Bronchial epithelial cell (primary cell): ENCODE data around the gene LRRIQ4. TPM values are rescaled to one million over a fixed set of nuclear protein-coding genes. Genes with fewer than 3 reads are reported as not detected.

Experiments used
- DNase-seq: peaks from one replicate; pipeline ENCODE4 v3.0.0-alpha.2; 2010; ENCODE audit warnings: low read depth
- FAIRE-seq: peaks from 2 replicates; lab custom pipeline; 2011; peaks lifted over from hg19 to GRCh38; lab: Jason Lieb, UNC
- H3K27me3 ChIP-seq: 2 replicates; pipeline ENCODE4 v1.5.1; 2011; ENCODE audit warnings: low read length; ENCODE audit not compliant: control insufficient read depth, insufficient read depth
- H3K36me3 ChIP-seq: 2 replicates; pipeline ENCODE4 v1.5.1; 2011; ENCODE audit warnings: low read length; ENCODE audit not compliant: control insufficient read depth, insufficient read depth
- H3K4me3 ChIP-seq: 2 replicates; pipeline ENCODE4 v1.5.1; 2011; ENCODE audit warnings: mild to moderate bottlenecking, low read depth, low read length, control low read depth
- CTCF ChIP-seq: IDR thresholded peaks from 2 replicates; pipeline ENCODE4 v1.5.1; 2011; ENCODE audit warnings: mild to moderate bottlenecking, moderate library complexity, low read length, control low read depth, inconsistent platforms; ENCODE audit not compliant: insufficient read depth, severe bottlenecking
- total RNA-seq: library from RNA; depleted of rRNA; stranded (reverse); fragments of >200 nt; gene quantifications from 2 replicates; pipeline ENCODE4 v1.2.1, GENCODE V29; 2014

LRRIQ4 gene
- total RNA-seq, 1 donor from 2014 or later, result not detected

GRCh38 chr3:169846458-169847193, 34.0 kb downstream of the LRRIQ4 start:
- TF ChIP-seq CTCF, result no peak
- DNase-seq, result peak; percentile 94
- no peaks in the 10 kb centered on the region for H3K27me3 ChIP-seq
- FAIRE-seq, result no peak
- no peaks in the 10 kb centered on the region for H3K36me3 ChIP-seq
- H3K4me3 ChIP-seq, result no peak overlapping the region

GRCh38 chr3:169847896-169848295, 35.2 kb downstream of the LRRIQ4 start:
- Histone ChIP-seq H3K36me3 (no peaks in the 10 kb centered on the region), H3K4me3 (no peak overlapping the region), H3K27me3 (no peaks in the 10 kb centered on the region)
- DNase-seq (no peak), FAIRE-seq (no peak)
- TF ChIP-seq CTCF, result no peak

- no peaks in the 10 kb centered on the region for H3K36me3 ChIP-seq
- no peak overlapping the region for H3K4me3 ChIP-seq
- FAIRE-seq, result no peak
- no peak for TF ChIP-seq CTCF
- no peaks in the 10 kb centered on the region for H3K27me3 ChIP-seq
- no peak for DNase-seq
These were observed 36.1 kb downstream of the LRRIQ4 start for GRCh38 chr3:169848741-169849140.

- Histone ChIP-seq H3K27me3 (no peaks in the 10 kb centered on the region), H3K4me3 (no peak overlapping the region), H3K36me3 (no peaks in the 10 kb centered on the region)
- DNase-seq (no peak), FAIRE-seq (no peak)
- no peak for TF ChIP-seq CTCF
These were observed 37.9 kb downstream of the LRRIQ4 start for GRCh38 chr3:169850618-169851017.

- Histone ChIP-seq H3K27me3 (no peaks in the 10 kb centered on the region), H3K4me3 (no peak overlapping the region), H3K36me3 (no peaks in the 10 kb centered on the region)
- TF ChIP-seq CTCF, result no peak
- DNase-seq (no peak), FAIRE-seq (no peak)
These were observed 42.8 kb downstream of the LRRIQ4 start for GRCh38 chr3:169855514-169855913.

GRCh38 chr3:169857811-169858210, 45.1 kb downstream of the LRRIQ4 start:
- no peak for TF ChIP-seq CTCF

More at GRCh38 chr3:169857811-169858210, 45.1 kb downstream of the LRRIQ4 start:
- FAIRE-seq (no peak), DNase-seq (no peak)
- H3K27me3 ChIP-seq, result no peaks in the 10 kb centered on the region
- H3K4me3 ChIP-seq, result no peak overlapping the region
- H3K36me3 ChIP-seq, result no peaks in the 10 kb centered on the region
